HCT116 (cell line): ENCODE measurements around the gene CD40. TPM values are rescaled to one million over a fixed set of nuclear protein-coding genes. Genes with fewer than 3 reads are reported as not detected.

ENCODE experiments used
- ATAC-seq: fragments of 200-7000 bp; cut with Tn5 transposase; 2 replicates; pipeline ENCODE4 v1.9.1; 2020; ENCODE audit warnings: mild to moderate bottlenecking, moderate library complexity
- BruUV-seq: library from RNA; stranded (reverse); fragments of 400-500 nt; replicated peaks from 2 replicates; lab custom pipeline; 2021; lab: Mats Ljungman, UMichigan
- CTCF ChIA-PET: fragments of 300-600 bp; sonication (Branson Sonifier 250); formaldehyde crosslinking; loops from one replicate; lab custom pipeline; 2021; ENCODE audit warnings: antibody characterized with exemption; lab: Charles Lee
- POLR2A ChIA-PET: fragments of 300-600, 350-600 bp; sonication (Branson Sonifier 250); formaldehyde crosslinking; loops from one replicate; lab custom pipeline; 2021; ENCODE audit warnings: antibody characterized with exemption; lab: Charles Lee
- RAD21 ChIA-PET, 2 experiments: fragments of 300-600 bp; sonication (Branson Sonifier 250); formaldehyde crosslinking; loops; one replicate each; lab custom pipeline; 2023; ENCODE audit warnings: low total read pairs in 2 of 2; ENCODE audit not compliant: uncharacterized antibody in 2 of 2, unreplicated experiment in 2 of 2, low non-redundant PET in 1 of 2; lab: Charles Lee
- DNase-seq: peaks from one replicate; pipeline ENCODE4 v3.0.0-alpha.2; 2010; ENCODE audit warnings: low read depth, low spot score
- H2AFZ ChIP-seq: fragments of 200-600 bp; shearing (Covaris generic), sonication (generic); 2 replicates; pipeline ENCODE4 v1.6.1; 2017; ENCODE audit warnings: low read depth, mixed run types, mixed read lengths, antibody characterized with exemption, low read length; ENCODE audit not compliant: poor library complexity, severe bottlenecking
- H3K27ac ChIP-seq: 2 replicates; pipeline ENCODE4 v1.5.1; 2012; ENCODE audit warnings: low read depth, low read length
- H3K27me3 ChIP-seq: fragments of 200-600 bp; sonication (generic); 2 replicates; pipeline ENCODE4 v1.6.1; 2016; ENCODE audit warnings: mixed run types, low read length, mixed read lengths; ENCODE audit not compliant: insufficient read depth
- H3K36me3 ChIP-seq, 2 experiments: fragments of 200-500 bp in 1 of 2; fragments of 200-600 bp in 1 of 2; sonication (Bioruptor generic) in 1 of 2; sonication (generic) in 1 of 2; 2 replicates each; pipeline versions ENCODE4 v1.5.1 to v1.6.1; 2014 to 2016; ENCODE audit warnings: low read length in 2 of 2, inconsistent platforms in 1 of 2, mixed read lengths in 1 of 2, mixed run types in 1 of 2; ENCODE audit not compliant: insufficient read depth in 2 of 2, control insufficient read depth in 1 of 2
- H3K4me1 ChIP-seq, 2 experiments: fragments of 200-600 bp in 1 of 2; sonication (generic) in 1 of 2; 2 replicates each; pipeline versions ENCODE4 v1.5.1 to v1.6.1; 2012 to 2017; ENCODE audit warnings: low read length in 2 of 2, inconsistent platforms in 1 of 2, mild to moderate bottlenecking in 1 of 2, mixed read lengths in 1 of 2, mixed run types in 1 of 2, moderate library complexity in 1 of 2; ENCODE audit not compliant: insufficient read depth in 2 of 2, control insufficient read depth in 1 of 2
- H3K4me2 ChIP-seq: fragments of 200-600 bp; sonication (generic); 2 replicates; pipeline ENCODE4 v1.6.1; 2017; ENCODE audit warnings: mixed run types, low read length, mixed read lengths
- H3K4me3 ChIP-seq, 2 experiments: fragments of 200-600 bp in 1 of 2; sonication (generic) in 1 of 2; replicated peaks in 1 of 2; 2 replicates each; pipeline ENCODE4 v1.5.1; 2011 to 2016; ENCODE audit warnings: low read length in 2 of 2, control low read depth in 1 of 2, low read depth in 1 of 2, mild to moderate bottlenecking in 1 of 2, mixed read lengths in 1 of 2, mixed run types in 1 of 2
- H3K79me2 ChIP-seq: fragments of 200-600 bp; sonication (generic); 2 replicates; pipeline ENCODE4 v1.6.1; 2017; ENCODE audit warnings: mild to moderate bottlenecking, mixed run types, low read length, moderate library complexity, mixed read lengths; ENCODE audit not compliant: insufficient read depth
- H3K9ac ChIP-seq: fragments of 200-600 bp; sonication (generic); 2 replicates; pipeline ENCODE4 v1.6.1; 2016; ENCODE audit warnings: low read length, mixed read lengths
- H3K9me2 ChIP-seq: fragments of 200-600 bp; sonication (generic), shearing (Covaris generic); 2 replicates; pipeline ENCODE4 v1.6.1; 2017; ENCODE audit warnings: mixed run types, mild to moderate bottlenecking, moderate library complexity; ENCODE audit not compliant: insufficient read depth
- H3K9me3 ChIP-seq, 2 experiments: fragments of 200-500 bp in 1 of 2; fragments of 200-600 bp in 1 of 2; sonication (Bioruptor generic) in 1 of 2; sonication (generic) in 1 of 2; 2 replicates each; pipeline ENCODE4 v1.6.1; 2014 to 2017; ENCODE audit warnings: low read length in 2 of 2, mixed read lengths in 2 of 2, inconsistent platforms in 1 of 2, low read depth in 1 of 2, mild to moderate bottlenecking in 1 of 2, mixed run types in 1 of 2, moderate library complexity in 1 of 2; ENCODE audit not compliant: control insufficient read depth in 1 of 2, insufficient read depth in 1 of 2
- H4K20me1 ChIP-seq: fragments of 200-600 bp; sonication (generic), shearing (Covaris generic); 2 replicates; pipeline ENCODE4 v1.6.1; 2017; ENCODE audit warnings: mixed run types, mild to moderate bottlenecking, moderate library complexity; ENCODE audit not compliant: insufficient read depth
- CEBPB ChIP-seq: IDR thresholded peaks from 2 replicates; pipeline ENCODE4 v1.6.1; 2012; ENCODE audit warnings: low read depth
- EGR1 ChIP-seq: IDR thresholded peaks from 2 replicates; pipeline ENCODE4 v1.6.1; 2012; ENCODE audit warnings: low read depth
- ELF1 ChIP-seq: IDR thresholded peaks from 2 replicates; pipeline ENCODE4 v1.6.1; 2012; ENCODE audit warnings: low read depth, borderline replicate concordance
- EZH2 ChIP-seq: fragments of 200-600 bp; sonication (generic); IDR thresholded peaks from 2 replicates; pipeline ENCODE4 v1.6.1; 2017; ENCODE audit warnings: antibody characterized with exemption, mixed run types
- EZH2phosphoT487 ChIP-seq: fragments of 200-600 bp; IDR thresholded peaks from 2 replicates; pipeline ENCODE4 v1.6.1; 2018; ENCODE audit warnings: antibody characterized with exemption, borderline replicate concordance
- FOSL1 ChIP-seq: IDR thresholded peaks from 2 replicates; pipeline ENCODE4 v1.6.1; 2012; ENCODE audit warnings: low read depth
- RAD21 ChIP-seq: IDR thresholded peaks from 2 replicates; pipeline ENCODE4 v1.6.1; 2012; ENCODE audit warnings: low read depth, mild to moderate bottlenecking
- SIN3A ChIP-seq: IDR thresholded peaks from 2 replicates; pipeline ENCODE4 v1.6.1; 2012; ENCODE audit warnings: low read depth
- SP1 ChIP-seq: IDR thresholded peaks from 2 replicates; pipeline ENCODE4 v1.6.1; 2012; ENCODE audit warnings: low read depth
- SRF ChIP-seq: IDR thresholded peaks from 2 replicates; pipeline ENCODE4 v1.6.1; 2012; ENCODE audit warnings: low read depth
- YY1 ChIP-seq: IDR thresholded peaks from 2 replicates; pipeline ENCODE4 v1.6.1; 2011; ENCODE audit warnings: low read length, low read depth, moderate library complexity, mild to moderate bottlenecking; ENCODE audit not compliant: insufficient replicate concordance; ENCODE audit errors: extremely low read depth
- ZNF274 ChIP-seq: fragments of 200-500 bp; sonication (Bioruptor generic); IDR thresholded peaks from 2 replicates; pipeline ENCODE4 v1.6.1; 2014; ENCODE audit warnings: mild to moderate bottlenecking, low read depth, low read length, inconsistent platforms
- intact Hi-C: fragments of 100-400 bp; cut with micrococcal nuclease; formaldehyde crosslinking; loops from 2 replicates; pipeline ENCODE4 v1.10.0; 2022
- total RNA-seq: library from RNA; stranded (reverse); gene quantifications from one replicate; pipeline ENCODE4 v1.2.1, GENCODE V29; 2021; ENCODE audit not compliant: unreplicated experiment
- TF ChIP-seq, protein P1 (sequence below): IDR thresholded peaks from 2 replicates; pipeline ENCODE4 v1.6.1; 2012
- TF ChIP-seq, protein P2 (sequence below): IDR thresholded peaks from 2 replicates; pipeline ENCODE4 v1.6.1; 2012
- TF ChIP-seq, protein P3 (sequence below): IDR thresholded peaks from 2 replicates; pipeline ENCODE4 v1.6.1; 2011; ENCODE audit warnings: mild to moderate bottlenecking, low read length, moderate library complexity; ENCODE audit not compliant: insufficient replicate concordance; ENCODE audit errors: extremely low read depth
- TF ChIP-seq, protein P4 (sequence below), 3 experiments: fragments of 200-600 bp in 1 of 3; sonication (generic) in 1 of 3; IDR thresholded peaks in 2 of 3; conservative IDR thresholded peaks in 1 of 3; 2 replicates each; pipeline ENCODE4 v1.5.1; 2012 to 2017; ENCODE audit warnings: low read depth in 2 of 3, low read length in 2 of 3, antibody characterized with exemption in 1 of 3, borderline replicate concordance in 1 of 3, control low read depth in 1 of 3, mild to moderate bottlenecking in 1 of 3, mixed read lengths in 1 of 3, mixed run types in 1 of 3, moderate library complexity in 1 of 3; ENCODE audit not compliant: insufficient read depth in 1 of 3

Gene CD40
- total RNA-seq, 1 experiment from 2014 or later = 21.3 TPM

DNA sequence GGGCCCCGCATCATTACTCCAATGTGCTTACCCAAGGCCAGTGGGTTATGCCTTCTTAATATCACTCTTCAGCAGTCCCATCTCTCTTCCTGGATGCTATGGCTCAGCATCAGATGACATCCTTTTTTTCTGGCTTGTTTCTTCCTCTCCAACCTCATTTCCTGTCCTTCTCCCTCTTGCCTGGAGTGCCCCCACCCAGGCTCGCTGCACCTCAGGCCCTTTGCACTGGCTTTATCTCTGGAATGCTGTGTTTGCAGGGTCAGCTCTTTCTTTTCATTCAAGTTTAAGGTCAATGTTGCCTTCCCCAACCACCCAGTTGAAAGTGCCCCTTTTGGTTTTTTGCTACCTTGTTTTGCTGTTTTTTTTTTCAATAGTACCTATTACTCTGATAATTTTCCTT lies 36.7 kb downstream of the CD40 start:
- BruUV-seq = no TSS peak
- intact Hi-C loops = no loop called here
- Histone ChIP-seq H3K9ac (no peak overlapping the region), H3K9me2 (no peaks in the 10 kb centered on the region), H3K36me3 (no peaks in the 10 kb centered on the region), H3K79me2 (no peaks in the 10 kb centered on the region), H2AFZ (no peak overlapping the region), H4K20me1 (no peaks in the 10 kb centered on the region), H3K4me3 (no peak overlapping the region), H3K27me3 (peaks cover 11% of the 10 kb centered on the region; the same call in 1 of the 2 replicates), H3K9me3 (no peaks in the 10 kb centered on the region), H3K4me2 (no peak overlapping the region), H3K27ac (no peak overlapping the region), H3K4me1 (no peaks in the 10 kb centered on the region)
- RAD21 ChIA-PET = no interaction called here
- CTCF ChIA-PET = no interaction called here
- no peak for DNase-seq
- no peak for ATAC-seq
- POLR2A ChIA-PET = no interaction called here
- TF ChIP-seq SRF = no peak
- no peak for TF ChIP-seq ELF1
- TF ChIP-seq SIN3A = no peak
- no peak for TF ChIP-seq EGR1
- TF ChIP-seq, protein P1, sequence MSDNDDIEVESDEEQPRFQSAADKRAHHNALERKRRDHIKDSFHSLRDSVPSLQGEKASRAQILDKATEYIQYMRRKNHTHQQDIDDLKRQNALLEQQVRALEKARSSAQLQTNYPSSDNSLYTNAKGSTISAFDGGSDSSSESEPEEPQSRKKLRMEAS = no peak
- TF ChIP-seq SP1 = no peak
- TF ChIP-seq, protein P2, sequence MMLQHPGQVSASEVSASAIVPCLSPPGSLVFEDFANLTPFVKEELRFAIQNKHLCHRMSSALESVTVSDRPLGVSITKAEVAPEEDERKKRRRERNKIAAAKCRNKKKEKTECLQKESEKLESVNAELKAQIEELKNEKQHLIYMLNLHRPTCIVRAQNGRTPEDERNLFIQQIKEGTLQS = no peak
- no peak for TF ChIP-seq ZNF274
- TF ChIP-seq, protein P3, sequence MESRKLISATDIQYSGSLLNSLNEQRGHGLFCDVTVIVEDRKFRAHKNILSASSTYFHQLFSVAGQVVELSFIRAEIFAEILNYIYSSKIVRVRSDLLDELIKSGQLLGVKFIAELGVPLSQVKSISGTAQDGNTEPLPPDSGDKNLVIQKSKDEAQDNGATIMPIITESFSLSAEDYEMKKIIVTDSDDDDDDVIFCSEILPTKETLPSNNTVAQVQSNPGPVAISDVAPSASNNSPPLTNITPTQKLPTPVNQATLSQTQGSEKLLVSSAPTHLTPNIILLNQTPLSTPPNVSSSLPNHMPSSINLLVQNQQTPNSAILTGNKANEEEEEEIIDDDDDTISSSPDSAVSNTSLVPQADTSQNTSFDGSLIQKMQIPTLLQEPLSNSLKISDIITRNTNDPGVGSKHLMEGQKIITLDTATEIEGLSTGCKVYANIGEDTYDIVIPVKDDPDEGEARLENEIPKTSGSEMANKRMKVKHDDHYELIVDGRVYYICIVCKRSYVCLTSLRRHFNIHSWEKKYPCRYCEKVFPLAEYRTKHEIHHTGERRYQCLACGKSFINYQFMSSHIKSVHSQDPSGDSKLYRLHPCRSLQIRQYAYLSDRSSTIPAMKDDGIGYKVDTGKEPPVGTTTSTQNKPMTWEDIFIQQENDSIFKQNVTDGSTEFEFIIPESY = no peak
- TF ChIP-seq, protein P4, sequence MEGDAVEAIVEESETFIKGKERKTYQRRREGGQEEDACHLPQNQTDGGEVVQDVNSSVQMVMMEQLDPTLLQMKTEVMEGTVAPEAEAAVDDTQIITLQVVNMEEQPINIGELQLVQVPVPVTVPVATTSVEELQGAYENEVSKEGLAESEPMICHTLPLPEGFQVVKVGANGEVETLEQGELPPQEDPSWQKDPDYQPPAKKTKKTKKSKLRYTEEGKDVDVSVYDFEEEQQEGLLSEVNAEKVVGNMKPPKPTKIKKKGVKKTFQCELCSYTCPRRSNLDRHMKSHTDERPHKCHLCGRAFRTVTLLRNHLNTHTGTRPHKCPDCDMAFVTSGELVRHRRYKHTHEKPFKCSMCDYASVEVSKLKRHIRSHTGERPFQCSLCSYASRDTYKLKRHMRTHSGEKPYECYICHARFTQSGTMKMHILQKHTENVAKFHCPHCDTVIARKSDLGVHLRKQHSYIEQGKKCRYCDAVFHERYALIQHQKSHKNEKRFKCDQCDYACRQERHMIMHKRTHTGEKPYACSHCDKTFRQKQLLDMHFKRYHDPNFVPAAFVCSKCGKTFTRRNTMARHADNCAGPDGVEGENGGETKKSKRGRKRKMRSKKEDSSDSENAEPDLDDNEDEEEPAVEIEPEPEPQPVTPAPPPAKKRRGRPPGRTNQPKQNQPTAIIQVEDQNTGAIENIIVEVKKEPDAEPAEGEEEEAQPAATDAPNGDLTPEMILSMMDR (IDR thresholded peaks at IDR 0.05 in 2 of 3, conservative IDR thresholded peaks at IDR 0.05 in 1 of 3; ENCODE audit: borderline replicate concordance in 1 of 3, insufficient read depth in 1 of 3, low read depth in 2 of 3, low read length in 2 of 3) = no peak
- no peak for TF ChIP-seq RAD21
- no peak for TF ChIP-seq EZH2
- TF ChIP-seq YY1 = no peak
- TF ChIP-seq FOSL1 = no peak
- TF ChIP-seq CEBPB = no peak
- no peak for TF ChIP-seq EZH2phosphoT487
